ENCODE measurements around the gene KRTAP10-7. TPM values are rescaled to one million over a fixed set of nuclear protein-coding genes. Genes with fewer than 3 reads are reported as not detected.

The KRTAP10-7 gene
- total and polyA plus RNA-seq, 2 experiments from 2014 or later: not detected

- Histone ChIP-seq H3K27me3 (replicated peaks; ENCODE audit: insufficient read depth) (no peaks in the 10 kb centered on the region; the same call in 1 of the 2 replicates), H3K9me3 (ENCODE audit: low read depth) (no peaks in the 10 kb centered on the region), H3K9ac (no peak overlapping the region), H3K79me2 (ENCODE audit: insufficient read depth) (no peaks in the 10 kb centered on the region), H3K4me3 (no peak overlapping the region), H3K9me2 (ENCODE audit: insufficient read depth) (no peaks in the 10 kb centered on the region), H3F3A (ENCODE audit: insufficient read depth) (no peaks in the 10 kb centered on the region), H3K4me2 (ENCODE audit: unreplicated experiment) (no peak overlapping the region), H3K36me3 (ENCODE audit: low read depth) (no peaks in the 10 kb centered on the region), H2AFZ (no peak overlapping the region), H3K4me1 (ENCODE audit: insufficient read depth) (no peaks in the 10 kb centered on the region), H3K27ac (no peak overlapping the region), H4K20me1 (ENCODE audit: insufficient read depth) (no peaks in the 10 kb centered on the region)
- DNase-seq: peak; percentile 38
- TF ChIP-seq EZH2 (IDR thresholded peaks at IDR 0.05; ENCODE audit: insufficient read depth, poor library complexity, severe bottlenecking) (no peak), EZH2phosphoT487 (IDR thresholded peaks at IDR 0.05; ENCODE audit: insufficient read depth, low read depth) (no peak)
- 3 to 6% methylated on average over 4 of the region's 4 CpGs for WGBS, 2 experiments (ENCODE audit: low coverage in 1 of 2, low lambda C conversion rate in 2 of 2, missing lambda C conversion rate in 2 of 2)
- in situ Hi-C loops (cut with MboI): no loop called here
Measured at GRCh38 chr21:44618504-44618903, 18.1 kb downstream of the KRTAP10-7 start.

- no peaks in the 10 kb centered on the region for H3K4me1 ChIP-seq (ENCODE audit: insufficient read depth)
- no peak for DNase-seq
- H3K27ac ChIP-seq: no peak overlapping the region
- H3K4me2 ChIP-seq (ENCODE audit: unreplicated experiment): no peak overlapping the region
- TF ChIP-seq EZH2 (IDR thresholded peaks at IDR 0.05; ENCODE audit: insufficient read depth, poor library complexity, severe bottlenecking) (no peak), EZH2phosphoT487 (IDR thresholded peaks at IDR 0.05; ENCODE audit: insufficient read depth, low read depth) (no peak)
- no peaks in the 10 kb centered on the region; the same call in 1 of the 2 replicates for H3K27me3 ChIP-seq (replicated peaks; ENCODE audit: insufficient read depth)
- no peak overlapping the region for H2AFZ ChIP-seq
- no peaks in the 10 kb centered on the region for H4K20me1 ChIP-seq (ENCODE audit: insufficient read depth)
- no peak overlapping the region for H3K4me3 ChIP-seq
- no peak overlapping the region for H3K9ac ChIP-seq
- no peaks in the 10 kb centered on the region for H3F3A ChIP-seq (ENCODE audit: insufficient read depth)
- in situ Hi-C loops (cut with MboI): no loop called here
- H3K9me2 ChIP-seq (ENCODE audit: insufficient read depth): no peaks in the 10 kb centered on the region
- no peaks in the 10 kb centered on the region for H3K36me3 ChIP-seq (ENCODE audit: low read depth)
- no peaks in the 10 kb centered on the region for H3K9me3 ChIP-seq (ENCODE audit: low read depth)
- no peaks in the 10 kb centered on the region for H3K79me2 ChIP-seq (ENCODE audit: insufficient read depth)
- WGBS, 2 experiments (ENCODE audit: low coverage in 1 of 2, low lambda C conversion rate in 2 of 2, missing lambda C conversion rate in 2 of 2): 36 to 45% methylated on average over 3 of the region's 3 CpGs
Measured at GRCh38 chr21:44618909-44619308, 18.5 kb downstream of the KRTAP10-7 start.

GRCh38 chr21:44619886-44620285 is 19.5 kb downstream of the KRTAP10-7 start:
- Histone ChIP-seq H4K20me1 (ENCODE audit: insufficient read depth) (no peaks in the 10 kb centered on the region), H3K9me3 (ENCODE audit: low read depth) (no peaks in the 10 kb centered on the region), H3K9ac (no peak overlapping the region), H3K4me3 (no peak overlapping the region), H3K27me3 (replicated peaks; ENCODE audit: insufficient read depth) (no peaks in the 10 kb centered on the region; the same call in 1 of the 2 replicates), H3K36me3 (ENCODE audit: low read depth) (no peaks in the 10 kb centered on the region), H3K4me1 (ENCODE audit: insufficient read depth) (no peaks in the 10 kb centered on the region), H3K27ac (no peak overlapping the region), H3K9me2 (ENCODE audit: insufficient read depth) (no peaks in the 10 kb centered on the region), H2AFZ (no peak overlapping the region), H3K4me2 (ENCODE audit: unreplicated experiment) (no peak overlapping the region), H3F3A (ENCODE audit: insufficient read depth) (no peaks in the 10 kb centered on the region), H3K79me2 (ENCODE audit: insufficient read depth) (no peaks in the 10 kb centered on the region)
- DNase-seq: no peak
- 32 to 39% methylated on average over 6 of the region's 6 CpGs for WGBS, 2 experiments (ENCODE audit: low coverage in 1 of 2, low lambda C conversion rate in 2 of 2, missing lambda C conversion rate in 2 of 2)
- TF ChIP-seq EZH2 (IDR thresholded peaks at IDR 0.05; ENCODE audit: insufficient read depth, poor library complexity, severe bottlenecking): no peak
- no peak for TF ChIP-seq EZH2phosphoT487 (IDR thresholded peaks at IDR 0.05; ENCODE audit: insufficient read depth, low read depth)
- in situ Hi-C loops (cut with MboI): no loop called here

- DNase-seq: no peak
- no peaks in the 10 kb centered on the region for H3K4me1 ChIP-seq (ENCODE audit: insufficient read depth)
- no peaks in the 10 kb centered on the region for H3K27me3 ChIP-seq (replicated peaks; ENCODE audit: insufficient read depth)
- H3K36me3 ChIP-seq (ENCODE audit: low read depth): no peaks in the 10 kb centered on the region
- no peaks in the 10 kb centered on the region for H3K79me2 ChIP-seq (ENCODE audit: insufficient read depth)
- H3K27ac ChIP-seq: no peak overlapping the region
- no peak overlapping the region for H3K4me2 ChIP-seq (ENCODE audit: unreplicated experiment)
- no peak for TF ChIP-seq EZH2 (IDR thresholded peaks at IDR 0.05; ENCODE audit: insufficient read depth, poor library complexity, severe bottlenecking)
- TF ChIP-seq EZH2phosphoT487 (IDR thresholded peaks at IDR 0.05; ENCODE audit: insufficient read depth, low read depth): no peak
- in situ Hi-C loops (cut with MboI): no loop called here
- no peaks in the 10 kb centered on the region for H3K9me3 ChIP-seq (ENCODE audit: low read depth)
- H3K4me3 ChIP-seq: no peak overlapping the region
- H2AFZ ChIP-seq: no peak overlapping the region
- no peaks in the 10 kb centered on the region for H3F3A ChIP-seq (ENCODE audit: insufficient read depth)
- H3K9me2 ChIP-seq (ENCODE audit: insufficient read depth): no peaks in the 10 kb centered on the region
- no peaks in the 10 kb centered on the region for H4K20me1 ChIP-seq (ENCODE audit: insufficient read depth)
- H3K9ac ChIP-seq: no peak overlapping the region
Measured at GRCh38 chr21:44623575-44623974, 23.2 kb downstream of the KRTAP10-7 start.

DNA sequence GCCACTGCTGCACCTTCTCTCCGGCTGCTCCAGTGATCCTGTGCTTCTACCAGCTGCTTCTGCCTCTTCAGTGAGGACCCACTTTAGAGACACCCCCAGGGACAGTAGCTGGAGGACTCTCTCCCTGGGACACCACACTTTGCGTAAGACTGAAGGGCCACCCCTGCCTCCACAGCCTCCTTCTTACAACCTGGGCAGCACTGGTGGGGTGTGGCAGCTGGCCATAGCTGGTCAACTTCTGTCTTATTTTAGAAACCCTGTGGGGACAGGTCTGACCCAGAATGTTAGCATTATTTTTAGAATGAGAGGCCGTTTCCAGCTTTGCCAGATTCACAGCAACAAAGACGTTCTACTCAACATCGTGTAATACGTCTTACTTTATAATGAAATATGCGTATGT is 25.4 kb downstream of the KRTAP10-7 start:
- Histone ChIP-seq H3K79me2 (ENCODE audit: insufficient read depth) (no peaks in the 10 kb centered on the region), H2AFZ (no peak overlapping the region), H3K27ac (no peak overlapping the region), H3K9me3 (ENCODE audit: low read depth) (no peaks in the 10 kb centered on the region), H3K27me3 (replicated peaks; ENCODE audit: insufficient read depth) (no peaks in the 10 kb centered on the region), H3F3A (ENCODE audit: insufficient read depth) (no peaks in the 10 kb centered on the region), H3K9me2 (ENCODE audit: insufficient read depth) (no peaks in the 10 kb centered on the region), H3K9ac (no peak overlapping the region), H3K4me3 (no peak overlapping the region), H4K20me1 (ENCODE audit: insufficient read depth) (no peaks in the 10 kb centered on the region), H3K36me3 (ENCODE audit: low read depth) (no peaks in the 10 kb centered on the region), H3K4me1 (ENCODE audit: insufficient read depth) (no peaks in the 10 kb centered on the region), H3K4me2 (ENCODE audit: unreplicated experiment) (no peak overlapping the region)
- in situ Hi-C loops (cut with MboI): no loop called here
- 64 to 65% methylated on average over 7 of the region's 7 CpGs for WGBS, 2 experiments (ENCODE audit: low coverage in 1 of 2, low lambda C conversion rate in 2 of 2, missing lambda C conversion rate in 2 of 2)
- TF ChIP-seq EZH2phosphoT487 (IDR thresholded peaks at IDR 0.05; ENCODE audit: insufficient read depth, low read depth) (no peak), EZH2 (IDR thresholded peaks at IDR 0.05; ENCODE audit: insufficient read depth, poor library complexity, severe bottlenecking) (no peak)
- no peak for DNase-seq

All from GM23248 (cell line).